KMS-11 (cell line): Measurements from ENCODE around the gene ARSJ.

Experiments
- H2AFZ ChIP-seq: fragments of 200-600 bp; sonication (generic); 2 replicates; pipeline ENCODE4 v1.6.1; 2016; ENCODE audit warnings: antibody characterized with exemption, mixed run types, low read depth
- H3K27ac ChIP-seq: fragments of 200-600 bp; sonication (generic); 2 replicates; pipeline ENCODE4 v1.6.1; 2016; ENCODE audit warnings: mild to moderate bottlenecking, mixed run types
- H3K27me3 ChIP-seq: fragments of 200-600 bp; sonication (generic); 2 replicates; pipeline ENCODE4 v1.6.1; 2017; ENCODE audit warnings: mild to moderate bottlenecking, low read depth, mixed run types, moderate library complexity; ENCODE audit not compliant: insufficient read depth
- H3K36me3 ChIP-seq: fragments of 200-600 bp; sonication (generic); 2 replicates; pipeline ENCODE4 v1.6.1; 2017; ENCODE audit warnings: mild to moderate bottlenecking, mixed run types; ENCODE audit not compliant: insufficient read depth
- H3K4me1 ChIP-seq: fragments of 200-600 bp; sonication (generic); 2 replicates; pipeline ENCODE4 v1.6.1; 2016; ENCODE audit warnings: mild to moderate bottlenecking, low read depth, mixed run types; ENCODE audit not compliant: poor library complexity, severe bottlenecking
- H3K4me2 ChIP-seq: fragments of 200-600 bp; sonication (generic); 2 replicates; pipeline ENCODE4 v1.7.0; 2016; ENCODE audit warnings: mild to moderate bottlenecking, mixed run types
- H3K4me3 ChIP-seq: fragments of 200-600 bp; sonication (generic); IDR thresholded peaks from 2 replicates; pipeline ENCODE4 v1.6.1; 2017; ENCODE audit warnings: low read depth, low read length, mixed read lengths; ENCODE audit not compliant: insufficient read depth
- H3K79me2 ChIP-seq: fragments of 200-600 bp; sonication (generic); 2 replicates; pipeline ENCODE4 v1.6.1; 2016; ENCODE audit warnings: low read depth, mixed run types; ENCODE audit not compliant: insufficient read depth
- H3K9ac ChIP-seq: fragments of 200-600 bp; sonication (generic); 2 replicates; pipeline ENCODE4 v1.6.1; 2016; ENCODE audit warnings: mild to moderate bottlenecking, mixed run types
- H4K20me1 ChIP-seq: fragments of 200-600 bp; sonication (generic); 2 replicates; pipeline ENCODE4 v1.6.1; 2016; ENCODE audit warnings: mild to moderate bottlenecking, mixed run types; ENCODE audit not compliant: insufficient read depth
- CTCF ChIP-seq: fragments of 200-600 bp; sonication (generic); conservative IDR thresholded peaks from 2 replicates; pipeline ENCODE4 v1.6.1; 2017; ENCODE audit warnings: low read depth, mild to moderate bottlenecking, antibody characterized with exemption, low read length, moderate library complexity, mixed read lengths

ARSJ gene

GRCh38 chr4:113982181-113982580, 2.7 kb upstream of the ARSJ start:
- no peak overlapping the region for H3K9ac ChIP-seq
- H3K27me3 ChIP-seq, result no peaks in the 10 kb centered on the region
- no peaks in the 10 kb centered on the region for H3K36me3 ChIP-seq
- H3K79me2 ChIP-seq, result no peaks in the 10 kb centered on the region
- H3K4me3 ChIP-seq, result no peak overlapping the region
- no peaks in the 10 kb centered on the region for H3K4me1 ChIP-seq
- no peak overlapping the region for H3K27ac ChIP-seq
- no peaks in the 10 kb centered on the region for H4K20me1 ChIP-seq
- no peak overlapping the region for H3K4me2 ChIP-seq
- TF ChIP-seq CTCF, result no peak
- no peak overlapping the region for H2AFZ ChIP-seq

- no peak overlapping the region for H3K4me2 ChIP-seq
Observed at GRCh38 chr4:113981591-113981990, 2.1 kb upstream of the ARSJ start.

DNA sequence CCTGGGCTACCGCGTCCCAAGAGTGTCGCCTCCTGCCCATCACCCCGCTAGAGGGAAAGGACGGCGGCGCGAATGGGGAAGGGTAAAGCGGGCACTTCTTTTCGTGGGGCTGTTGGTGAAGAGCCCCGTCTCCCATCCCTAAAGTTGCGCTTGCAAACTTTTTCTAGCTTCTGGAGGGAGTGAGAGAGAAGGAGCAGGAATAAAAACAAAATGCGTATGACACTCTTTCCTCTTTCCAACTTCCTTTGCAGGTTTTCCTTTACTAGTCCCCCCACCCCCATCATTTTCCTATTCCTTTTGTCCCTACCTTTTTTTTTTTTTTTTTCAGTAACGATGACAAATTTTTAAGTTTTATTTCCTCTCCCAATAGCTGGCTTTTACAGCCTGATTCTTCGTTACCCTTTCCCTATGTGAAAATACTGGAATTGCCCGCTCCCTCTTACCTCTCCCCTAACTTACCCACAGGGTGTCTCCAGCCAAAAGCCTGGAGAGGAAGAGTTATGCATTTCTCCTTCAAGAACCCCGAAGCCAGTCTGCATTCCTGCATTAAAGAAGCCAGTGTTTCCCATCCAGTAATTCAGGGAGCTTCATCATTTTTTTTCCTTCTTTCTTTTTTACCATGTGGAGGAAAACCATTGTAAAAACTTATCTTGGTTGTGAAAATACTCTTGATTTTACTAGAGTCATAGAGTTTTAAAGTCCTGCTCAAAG, 613 bp upstream of the ARSJ start:
- Histone ChIP-seq H3K4me3 (no peak overlapping the region), H2AFZ (no peak overlapping the region), H3K36me3 (no peaks in the 10 kb centered on the region), H3K4me1 (no peaks in the 10 kb centered on the region), H3K79me2 (no peaks in the 10 kb centered on the region), H3K27me3 (no peaks in the 10 kb centered on the region), H3K27ac (no peak overlapping the region), H4K20me1 (no peaks in the 10 kb centered on the region), H3K4me2 (no peak overlapping the region), H3K9ac (no peak overlapping the region)
- TF ChIP-seq CTCF, result no peak

More at GRCh38 chr4:113981591-113981990, 2.1 kb upstream of the ARSJ start:
- Histone ChIP-seq H3K27ac (no peak overlapping the region), H3K4me1 (no peaks in the 10 kb centered on the region), H2AFZ (no peak overlapping the region), H4K20me1 (no peaks in the 10 kb centered on the region), H3K27me3 (no peaks in the 10 kb centered on the region), H3K36me3 (no peaks in the 10 kb centered on the region), H3K79me2 (no peaks in the 10 kb centered on the region), H3K9ac (no peak overlapping the region), H3K4me3 (no peak overlapping the region)
- no peak for TF ChIP-seq CTCF

- Histone ChIP-seq H4K20me1 (no peaks in the 10 kb centered on the region), H2AFZ (no peak overlapping the region), H3K79me2 (no peaks in the 10 kb centered on the region), H3K4me2 (no peak overlapping the region), H3K4me1 (no peaks in the 10 kb centered on the region), H3K4me3 (no peak overlapping the region), H3K36me3 (no peaks in the 10 kb centered on the region), H3K27me3 (no peaks in the 10 kb centered on the region), H3K27ac (no peak overlapping the region), H3K9ac (no peak overlapping the region)
- no peak for TF ChIP-seq CTCF
Observed at GRCh38 chr4:113978561-113979147, 793 bp downstream of the ARSJ start.
